Loucy (cell line): Measurements from ENCODE around the gene POMT2.

Experiments used
- EZH2phosphoT487 ChIP-seq: fragments of 200-600 bp; IDR thresholded peaks from 2 replicates; pipeline ENCODE4 v1.6.1; 2018; ENCODE audit warnings: antibody characterized with exemption, mild to moderate bottlenecking, moderate library complexity, borderline replicate concordance
- TF ChIP-seq, protein P1 (sequence below): fragments of 200-600 bp; sonication (generic); conservative IDR thresholded peaks from 2 replicates; pipeline ENCODE4 v1.5.1; 2014; ENCODE audit warnings: mild to moderate bottlenecking, antibody characterized with exemption, low read length

DNA sequence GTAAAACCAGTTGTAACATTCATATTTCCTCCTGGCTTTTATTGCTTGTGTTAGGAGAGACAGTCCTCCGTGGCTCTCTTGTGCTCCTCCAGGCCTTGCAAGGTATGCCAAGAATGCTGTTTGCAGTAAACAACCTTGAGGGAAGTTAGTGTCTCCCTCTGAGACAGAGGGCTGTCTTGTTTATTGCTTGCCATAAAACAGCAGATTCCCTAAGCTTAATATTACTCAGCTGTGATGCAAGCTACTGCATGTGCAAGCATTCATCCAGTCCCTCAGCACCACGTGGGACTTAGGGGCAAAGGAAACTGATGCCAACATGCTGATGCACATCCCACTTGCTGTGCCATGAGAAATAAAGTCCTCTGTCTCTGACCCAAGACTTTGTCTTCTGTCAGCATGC, 6.6 kb downstream of the POMT2 start:
- TF ChIP-seq, protein P1, sequence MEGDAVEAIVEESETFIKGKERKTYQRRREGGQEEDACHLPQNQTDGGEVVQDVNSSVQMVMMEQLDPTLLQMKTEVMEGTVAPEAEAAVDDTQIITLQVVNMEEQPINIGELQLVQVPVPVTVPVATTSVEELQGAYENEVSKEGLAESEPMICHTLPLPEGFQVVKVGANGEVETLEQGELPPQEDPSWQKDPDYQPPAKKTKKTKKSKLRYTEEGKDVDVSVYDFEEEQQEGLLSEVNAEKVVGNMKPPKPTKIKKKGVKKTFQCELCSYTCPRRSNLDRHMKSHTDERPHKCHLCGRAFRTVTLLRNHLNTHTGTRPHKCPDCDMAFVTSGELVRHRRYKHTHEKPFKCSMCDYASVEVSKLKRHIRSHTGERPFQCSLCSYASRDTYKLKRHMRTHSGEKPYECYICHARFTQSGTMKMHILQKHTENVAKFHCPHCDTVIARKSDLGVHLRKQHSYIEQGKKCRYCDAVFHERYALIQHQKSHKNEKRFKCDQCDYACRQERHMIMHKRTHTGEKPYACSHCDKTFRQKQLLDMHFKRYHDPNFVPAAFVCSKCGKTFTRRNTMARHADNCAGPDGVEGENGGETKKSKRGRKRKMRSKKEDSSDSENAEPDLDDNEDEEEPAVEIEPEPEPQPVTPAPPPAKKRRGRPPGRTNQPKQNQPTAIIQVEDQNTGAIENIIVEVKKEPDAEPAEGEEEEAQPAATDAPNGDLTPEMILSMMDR, result no peak
- no peak for TF ChIP-seq EZH2phosphoT487
